22Rv1 (cell line): ENCODE measurements around the gene DGKI.

Experiments
- ZFX ChIP-seq: fragments of 450-650 bp; IDR thresholded peaks from 2 replicates; pipeline ENCODE4 v1.6.1; 2017; ENCODE audit warnings: antibody characterized with exemption, borderline replicate concordance
- TF ChIP-seq, protein P1 (sequence below): fragments of 450-650 bp; IDR thresholded peaks from 2 replicates; pipeline ENCODE4 v1.5.1; 2017; ENCODE audit warnings: mild to moderate bottlenecking

GRCh38 chr7:137774793-137775201 is 72.0 kb downstream of the DGKI start:
- TF ChIP-seq, protein P1, sequence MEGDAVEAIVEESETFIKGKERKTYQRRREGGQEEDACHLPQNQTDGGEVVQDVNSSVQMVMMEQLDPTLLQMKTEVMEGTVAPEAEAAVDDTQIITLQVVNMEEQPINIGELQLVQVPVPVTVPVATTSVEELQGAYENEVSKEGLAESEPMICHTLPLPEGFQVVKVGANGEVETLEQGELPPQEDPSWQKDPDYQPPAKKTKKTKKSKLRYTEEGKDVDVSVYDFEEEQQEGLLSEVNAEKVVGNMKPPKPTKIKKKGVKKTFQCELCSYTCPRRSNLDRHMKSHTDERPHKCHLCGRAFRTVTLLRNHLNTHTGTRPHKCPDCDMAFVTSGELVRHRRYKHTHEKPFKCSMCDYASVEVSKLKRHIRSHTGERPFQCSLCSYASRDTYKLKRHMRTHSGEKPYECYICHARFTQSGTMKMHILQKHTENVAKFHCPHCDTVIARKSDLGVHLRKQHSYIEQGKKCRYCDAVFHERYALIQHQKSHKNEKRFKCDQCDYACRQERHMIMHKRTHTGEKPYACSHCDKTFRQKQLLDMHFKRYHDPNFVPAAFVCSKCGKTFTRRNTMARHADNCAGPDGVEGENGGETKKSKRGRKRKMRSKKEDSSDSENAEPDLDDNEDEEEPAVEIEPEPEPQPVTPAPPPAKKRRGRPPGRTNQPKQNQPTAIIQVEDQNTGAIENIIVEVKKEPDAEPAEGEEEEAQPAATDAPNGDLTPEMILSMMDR = no peak
- TF ChIP-seq ZFX = no peak
